ENCODE data around the gene SPOCK2.
A peak's percentile ranks its signal among the peaks of the same experiment; 100 is the strongest.

The SPOCK2 gene

DNA sequence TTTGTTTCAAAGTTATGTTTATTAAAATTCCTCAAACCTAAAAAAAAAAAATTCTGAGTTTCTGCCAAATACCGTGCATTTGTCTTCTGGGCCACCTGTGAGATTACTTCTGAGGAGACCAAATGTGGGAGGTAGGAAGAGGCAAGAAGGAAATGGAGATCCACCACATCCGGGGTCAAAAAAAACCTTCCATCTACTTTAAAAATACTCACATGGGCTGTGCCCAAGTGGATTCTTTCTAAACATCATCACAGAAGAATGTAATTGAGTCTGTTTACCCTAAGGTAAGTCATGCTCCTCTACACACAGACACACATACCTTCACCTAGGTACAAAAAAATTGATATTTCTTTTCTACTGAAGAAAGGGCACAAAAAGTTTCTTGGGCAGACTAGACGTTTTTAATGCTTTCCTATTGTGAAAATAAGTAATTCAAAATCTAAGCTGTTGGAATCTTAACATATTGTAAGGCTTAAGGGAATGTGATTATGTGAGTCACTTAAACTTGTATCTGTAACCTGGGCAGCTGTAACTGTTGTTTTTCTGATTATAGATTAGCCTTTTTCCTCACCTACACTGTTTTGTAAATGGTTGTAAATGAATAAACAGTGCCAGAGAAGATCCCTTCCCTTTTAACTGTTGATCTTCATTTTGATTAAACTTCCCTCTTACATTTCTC, 19.1 kb upstream of the SPOCK2 start:
- DNase-seq: no peak

- no peak for DNase-seq
Measured at GRCh38 chr10:72106896-72107295, 18.5 kb upstream of the SPOCK2 start.

- DNase-seq: no peak
Measured at GRCh38 chr10:72106154-72106849, 18.0 kb upstream of the SPOCK2 start.

DNA sequence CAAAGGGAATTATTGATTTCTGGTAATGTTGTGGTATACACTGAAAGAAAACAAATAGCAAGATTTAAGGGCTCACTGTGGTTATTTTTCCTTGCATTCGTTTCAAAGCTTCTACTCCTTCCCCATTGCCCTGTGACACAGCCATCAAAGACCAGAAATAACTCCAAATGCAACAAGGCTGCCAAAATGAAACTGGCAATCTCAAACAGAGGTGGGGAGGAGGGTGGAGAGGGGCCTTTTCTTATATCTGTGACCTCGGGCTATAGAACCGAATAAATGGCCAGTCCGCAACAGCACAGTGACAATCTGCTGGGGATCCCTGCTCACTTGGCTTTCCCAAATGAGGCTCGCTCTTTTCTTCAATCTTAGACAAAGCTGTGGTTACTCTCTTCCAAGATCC, 17.4 kb upstream of the SPOCK2 start:
- DNase-seq: no peak

DNA sequence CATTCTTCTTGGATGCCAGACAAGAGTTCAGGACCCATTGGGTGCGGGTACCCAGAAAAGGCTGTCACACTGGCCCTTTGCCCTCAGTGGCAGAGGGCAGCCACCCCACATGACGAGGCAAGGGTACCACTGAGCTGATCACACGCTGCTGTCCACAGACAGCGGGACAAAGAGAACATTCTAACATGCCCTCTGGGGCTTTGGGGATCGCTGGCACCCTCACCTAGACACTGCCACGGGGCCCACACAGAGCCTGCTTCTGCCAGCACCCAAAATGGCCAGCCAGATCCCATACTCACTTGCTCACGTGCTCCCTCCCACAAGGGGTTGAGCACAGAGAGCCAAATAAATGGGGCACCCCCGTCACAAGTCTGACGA, 16.7 kb upstream of the SPOCK2 start:
- no peak for DNase-seq

DNA sequence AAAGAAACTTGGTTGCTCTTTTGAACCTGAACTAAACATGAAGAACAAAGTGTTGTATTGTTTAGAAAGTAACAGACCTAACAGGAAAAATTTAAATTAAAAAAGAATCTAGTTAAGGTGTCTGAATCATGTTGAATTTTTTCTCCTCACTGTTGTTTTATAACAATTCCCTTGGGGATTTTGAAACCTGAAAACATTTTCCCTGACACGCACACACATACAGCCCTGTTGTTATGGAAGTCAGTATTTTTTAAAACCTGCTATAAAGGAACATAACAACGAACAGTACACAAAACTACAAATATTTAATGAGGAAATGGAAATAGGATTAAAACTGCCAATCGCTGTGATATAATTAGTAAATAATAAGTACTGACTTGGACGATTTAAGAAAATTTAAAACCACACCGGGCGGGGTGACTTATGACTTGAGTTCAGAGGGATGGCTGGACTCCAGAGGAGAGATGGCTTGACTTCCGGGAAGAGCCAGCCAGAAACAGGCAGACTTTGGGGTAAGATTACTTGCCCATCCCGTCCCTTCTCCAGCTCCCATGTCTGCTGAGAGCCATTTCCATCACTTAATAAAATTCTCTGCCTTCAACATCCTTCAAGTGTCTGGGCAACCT, 16.2 kb upstream of the SPOCK2 start:
- no peak for DNase-seq

- DNase-seq: no peak
Measured at GRCh38 chr10:72099600-72099921, 11.2 kb upstream of the SPOCK2 start.

- DNase-seq: no peak
Measured at GRCh38 chr10:72098836-72099599, 10.7 kb upstream of the SPOCK2 start.

- DNase-seq: no peak
Measured at GRCh38 chr10:72098301-72098835, 10.0 kb upstream of the SPOCK2 start.

DNA sequence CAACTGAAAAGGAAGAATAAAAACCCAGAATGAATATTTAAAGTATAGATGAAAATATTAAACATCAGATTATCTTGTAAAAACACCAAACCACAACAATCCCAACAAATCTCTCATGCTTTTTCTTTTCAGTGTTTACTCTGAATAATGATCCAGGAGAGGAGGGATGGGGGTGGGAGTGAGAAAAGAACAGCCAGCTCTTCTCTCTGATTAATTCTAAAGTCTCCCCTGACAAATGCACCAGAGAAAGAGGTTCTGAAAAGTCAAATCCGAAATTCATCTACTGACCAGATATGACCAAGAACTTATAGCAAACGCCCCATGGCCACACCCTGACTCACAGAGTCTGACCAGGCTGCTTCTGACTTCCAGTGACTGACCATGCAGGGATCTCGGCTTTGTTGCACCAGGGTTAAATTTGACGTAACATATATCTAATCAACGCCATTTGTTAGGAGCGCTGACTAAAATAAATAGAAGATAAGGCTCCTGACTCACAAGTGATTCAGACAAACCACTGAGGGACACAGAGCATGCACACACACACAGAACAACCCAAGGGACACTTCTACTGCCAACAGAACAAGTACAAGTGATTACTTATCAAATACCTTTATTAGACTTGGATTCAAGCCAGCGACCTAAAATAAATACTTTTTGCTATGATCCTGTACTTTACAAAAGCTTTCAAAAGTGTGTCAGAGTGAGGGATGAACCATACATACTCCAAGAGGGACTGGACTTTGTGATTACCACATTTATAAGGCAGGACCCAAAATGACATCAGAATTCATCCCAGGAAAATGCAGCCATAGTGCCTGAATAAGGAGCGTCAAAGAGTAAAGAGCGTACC, 9.3 kb upstream of the SPOCK2 start:
- no peak for DNase-seq

DNA sequence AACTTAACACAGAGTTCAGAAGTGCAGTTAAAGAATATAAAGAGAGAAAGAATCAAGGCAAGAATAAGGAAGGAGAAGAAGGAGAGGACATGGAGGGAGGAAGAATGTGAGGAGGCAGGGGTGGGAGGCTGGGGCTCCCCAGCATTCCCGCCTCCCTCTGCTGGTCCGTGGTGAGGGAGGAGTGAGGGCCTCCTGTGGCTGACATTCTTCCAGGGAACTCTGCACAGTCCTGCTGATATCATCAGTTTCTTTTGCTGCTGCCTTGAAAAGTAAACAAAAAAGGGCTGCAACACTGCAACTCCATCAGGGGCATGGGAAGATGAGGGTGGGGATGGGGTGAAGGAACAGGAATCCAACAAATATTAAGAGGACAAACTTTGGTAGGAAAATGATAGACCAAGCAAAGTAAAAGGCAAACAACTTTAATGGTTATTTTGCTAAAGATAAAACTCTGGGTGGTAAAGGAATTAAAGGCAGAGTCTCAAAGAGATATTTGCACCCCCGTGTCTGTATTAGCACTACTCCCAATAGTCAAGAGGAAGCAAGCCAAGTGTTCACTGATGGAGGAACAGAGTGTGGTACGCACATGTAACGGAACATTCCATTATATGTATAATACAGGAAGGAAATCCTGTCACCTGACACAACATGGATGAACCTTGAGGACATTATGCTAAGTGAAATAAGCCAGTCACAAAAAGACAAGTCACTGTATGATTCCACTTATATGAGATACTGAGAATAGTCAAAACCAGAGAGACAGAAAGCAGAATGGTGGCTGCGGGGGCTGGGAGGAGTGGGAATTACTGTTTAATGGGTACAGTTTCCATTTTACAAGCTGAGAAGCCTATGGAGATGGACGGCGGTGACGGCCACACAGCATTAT, 8.0 kb upstream of the SPOCK2 start:
- DNase-seq: no peak

- no peak for DNase-seq
Measured at GRCh38 chr10:72095195-72095594, 6.8 kb upstream of the SPOCK2 start.

GRCh38 chr10:72094574-72094973, 6.2 kb upstream of the SPOCK2 start:
- no peak for DNase-seq

DNA sequence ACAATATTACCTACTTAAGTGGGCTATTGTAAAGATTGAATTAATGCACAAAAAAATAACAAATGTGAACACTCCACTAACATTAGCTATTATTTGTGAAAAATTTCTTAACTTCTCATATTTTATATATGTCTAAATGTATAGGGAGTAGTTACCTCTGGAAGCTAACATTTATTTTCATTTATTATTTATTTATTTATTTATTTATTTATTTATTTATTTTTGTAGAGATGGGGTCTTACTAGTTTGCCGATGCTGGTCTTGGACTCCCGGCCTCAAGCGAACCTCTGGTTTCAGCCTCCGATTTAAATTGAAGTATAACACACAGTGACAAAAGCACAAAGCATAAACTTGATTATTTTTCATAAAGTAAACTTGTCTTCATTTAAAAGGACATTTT, 5.1 kb upstream of the SPOCK2 start:
- DNase-seq: no peak

GRCh38 chr10:72092987-72093386, 4.6 kb upstream of the SPOCK2 start:
- no peak for DNase-seq

- no peak for DNase-seq
Measured at GRCh38 chr10:72092171-72092924, 4.0 kb upstream of the SPOCK2 start.

DNA sequence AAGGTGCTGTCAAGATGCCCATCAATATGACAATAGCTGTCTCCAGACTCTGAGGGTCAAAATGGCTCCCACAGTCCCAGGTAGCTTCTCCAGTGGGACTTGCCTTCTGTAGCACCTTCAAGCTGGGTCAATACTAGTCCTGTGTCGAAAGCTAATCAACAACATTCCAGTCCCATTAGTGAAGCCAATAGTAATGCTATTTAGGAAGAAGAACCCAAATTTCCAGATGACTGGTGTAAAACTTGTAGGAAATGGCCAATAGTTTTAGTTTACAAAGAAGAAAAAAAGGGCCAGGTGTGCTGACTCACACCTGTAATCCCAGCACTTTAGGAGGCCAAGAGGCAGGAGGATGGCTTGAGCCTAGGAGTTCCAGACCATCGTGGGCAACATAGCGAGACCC, 2.0 kb upstream of the SPOCK2 start:
- no peak for DNase-seq

- DNase-seq: no peak
Measured at GRCh38 chr10:72089618-72090017, 1.3 kb upstream of the SPOCK2 start.

DNA sequence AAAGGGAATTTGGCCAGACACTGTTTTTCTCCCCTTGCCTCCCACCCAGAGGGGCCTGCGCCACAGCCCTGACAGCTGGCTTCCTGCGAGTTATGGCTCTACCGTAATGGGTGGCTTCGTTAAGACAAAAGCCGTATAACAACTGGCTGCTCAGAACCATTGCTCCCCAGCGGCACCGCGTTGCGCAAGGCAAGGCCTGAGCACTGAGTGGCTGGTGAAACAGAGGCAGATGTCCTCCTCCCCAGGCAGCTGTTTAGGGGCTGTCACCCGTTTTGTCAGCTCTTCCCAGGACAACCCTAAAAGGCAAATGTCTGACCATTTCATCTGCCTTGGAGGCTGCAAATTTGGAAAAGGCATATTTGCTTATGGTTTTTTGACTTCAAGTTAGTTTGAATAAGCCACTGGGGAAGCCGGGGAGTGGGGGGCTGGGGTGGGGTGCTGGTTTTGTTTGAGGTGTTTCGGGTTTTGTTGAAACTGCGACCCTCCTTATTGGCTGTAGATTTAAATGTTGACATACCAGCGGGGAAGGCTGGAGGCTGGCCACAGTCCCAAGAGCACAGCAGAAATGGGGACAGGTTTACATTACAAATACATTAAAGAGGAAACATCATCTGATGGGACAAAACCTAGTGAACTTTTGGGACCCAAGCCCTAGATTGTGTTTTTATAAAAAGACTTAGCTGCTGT, 681 bp upstream of the SPOCK2 start:
- DNase-seq: peak in 1 of 2 donors; percentile 38

DNA sequence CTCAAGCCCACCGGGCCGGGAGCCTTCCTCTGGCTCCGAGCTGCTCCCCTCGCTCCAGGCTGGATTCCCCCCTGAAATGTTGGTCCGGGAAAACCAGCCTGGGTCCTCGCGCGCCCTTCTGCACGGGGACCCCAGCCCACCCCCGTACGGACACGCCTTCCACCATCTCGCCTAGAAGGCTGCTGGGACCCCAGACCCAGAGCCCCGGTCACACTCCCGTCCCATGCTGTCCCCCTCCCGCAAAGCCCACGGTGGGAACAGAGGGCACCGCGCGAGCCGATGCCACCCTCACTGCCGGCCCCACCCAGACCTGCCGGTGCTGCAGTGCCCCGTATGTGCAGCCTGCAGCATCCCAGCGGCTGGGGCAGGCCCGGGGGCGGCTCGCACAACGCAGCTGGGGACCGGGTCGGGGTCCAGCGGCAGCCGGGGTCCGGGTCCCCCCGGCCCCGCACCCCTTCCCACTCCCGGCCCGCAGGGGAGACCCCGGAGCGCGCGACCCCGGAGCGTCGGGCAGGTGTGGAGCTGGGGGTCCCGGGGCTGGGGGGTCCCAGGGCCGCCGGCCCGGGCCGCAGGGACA, 871 bp downstream of the SPOCK2 start:
- DNase-seq: no peak

All from hippocampal formation (tissue), 2 donors.